Astrocyte of the cerebellum (primary cell): ENCODE measurements around the gene ZFP36L2.

Experiments
- DNase-seq: peaks from one replicate; pipeline ENCODE4 v3.0.0-alpha.2; 2011; ENCODE audit warnings: low read depth
- H3K4me3 ChIP-seq: 2 replicates; pipeline ENCODE4 v1.5.1; 2011; ENCODE audit warnings: mild to moderate bottlenecking, low read depth, low read length, moderate library complexity
- CTCF ChIP-seq: IDR thresholded peaks from 2 replicates; pipeline ENCODE4 v1.5.1; 2012; ENCODE audit warnings: low read length, low read depth, moderate library complexity, mild to moderate bottlenecking; ENCODE audit errors: missing control alignments
- in situ Hi-C: cut with HindIII; loops from 2 replicates; pipeline ENCODE4 v1.10.0; 2017; ENCODE audit warnings: low sequenced_read_pairs

Gene ZFP36L2

GRCh38 chr2:43201016-43201415 lies 25.4 kb downstream of the ZFP36L2 start:
- no peak for TF ChIP-seq CTCF
- in situ Hi-C loops: no loop called here
- no peak for DNase-seq
- no peak overlapping the region for H3K4me3 ChIP-seq

- in situ Hi-C loops: no loop called here
- no peak overlapping the region for H3K4me3 ChIP-seq
- TF ChIP-seq CTCF: no peak
- DNase-seq: no peak
Observed at GRCh38 chr2:43199492-43200488, 26.6 kb downstream of the ZFP36L2 start.

DNA sequence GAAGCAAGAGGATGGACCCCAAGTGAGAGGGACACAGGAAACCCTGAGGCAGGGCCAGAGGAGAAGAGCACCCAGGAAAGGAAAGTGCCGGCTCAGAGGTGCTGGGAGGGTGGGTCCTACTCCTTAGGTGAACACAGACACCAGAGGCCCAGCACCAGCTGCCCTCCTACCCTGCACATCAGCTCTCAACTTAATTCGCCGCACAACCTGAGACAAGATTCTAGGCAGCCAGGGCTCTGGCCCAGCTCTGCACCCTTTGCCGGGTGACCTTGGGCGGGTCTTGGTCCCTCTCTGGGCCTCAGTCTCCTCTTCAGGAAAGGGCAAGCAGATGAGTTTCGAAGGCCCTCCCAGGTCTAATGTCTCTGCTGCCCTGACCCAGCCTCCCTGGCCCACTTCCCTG lies 28.1 kb downstream of the ZFP36L2 start:
- no peak for TF ChIP-seq CTCF
- DNase-seq: no peak
- in situ Hi-C loops: no loop called here
- H3K4me3 ChIP-seq: no peak overlapping the region

DNA sequence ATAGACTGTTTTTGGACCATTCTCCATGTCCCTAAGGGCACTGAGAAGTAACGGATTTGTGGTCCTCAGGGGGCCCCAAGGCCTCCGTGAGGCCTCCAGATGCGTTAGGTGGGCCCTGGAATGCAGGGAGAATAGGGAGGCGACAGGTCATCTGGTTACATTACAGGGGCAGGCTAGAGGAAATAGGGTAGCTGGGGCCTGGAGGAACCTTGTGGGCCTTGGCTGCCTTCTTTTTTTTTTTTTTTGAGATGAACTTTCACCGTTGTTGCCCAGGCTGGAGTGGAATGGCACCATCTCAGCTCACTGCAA lies 28.9 kb downstream of the ZFP36L2 start:
- DNase-seq: no peak
- in situ Hi-C loops: no loop called here
- no peak overlapping the region for H3K4me3 ChIP-seq
- no peak for TF ChIP-seq CTCF

GRCh38 chr2:43196768-43197587 lies 29.4 kb downstream of the ZFP36L2 start:
- no peak overlapping the region for H3K4me3 ChIP-seq
- in situ Hi-C loops: no loop called here
- no peak for TF ChIP-seq CTCF
- DNase-seq: no peak

- in situ Hi-C loops: no loop called here
- H3K4me3 ChIP-seq: no peak overlapping the region
- DNase-seq: no peak
- no peak for TF ChIP-seq CTCF
Observed at GRCh38 chr2:43194121-43194869, 32.1 kb downstream of the ZFP36L2 start.
